Caco-2 (cell line): ENCODE data around the gene KCNIP1. TPM values are rescaled to one million over a fixed set of nuclear protein-coding genes. Genes with fewer than 3 reads are reported as not detected.
A peak's percentile ranks its signal among the peaks of the same experiment; 100 is the strongest.

ENCODE experiments used
- BruUV-seq: library from RNA; stranded (reverse); fragments of 400-500 nt; replicated peaks from 2 replicates; lab custom pipeline; 2021; lab: Mats Ljungman, UMichigan
- CTCF ChIA-PET: fragments of 300-600 bp; sonication (Branson Sonifier 250); formaldehyde crosslinking; loops from one replicate; lab custom pipeline; 2022; ENCODE audit warnings: antibody characterized with exemption; lab: Charles Lee
- POLR2A ChIA-PET: fragments of 300-600 bp; sonication (Branson Sonifier 250); formaldehyde crosslinking; loops from one replicate; lab custom pipeline; 2022; ENCODE audit warnings: antibody characterized with exemption; lab: Charles Lee
- DNase-seq, 2 experiments: peaks; one replicate each; pipeline versions ENCODE4 v3.0.0 to v3.0.0-alpha.2; 2020 to 2022
- H3K27me3 ChIP-seq: replicated peaks from 2 replicates; pipeline ENCODE4 v1.6.0; 2011; ENCODE audit warnings: low read length; ENCODE audit not compliant: control insufficient read depth, insufficient read depth
- H3K36me3 ChIP-seq: 2 replicates; pipeline ENCODE4 v1.5.1; 2011; ENCODE audit warnings: low read length; ENCODE audit not compliant: control insufficient read depth, insufficient read depth
- H3K4me1 ChIP-seq: fragments of 250-450 bp; sonication (Bioruptor Pico); 2 replicates; pipeline ENCODE4 v1.5.1; 2020; ENCODE audit warnings: mild to moderate bottlenecking
- H3K4me3 ChIP-seq: 2 replicates; pipeline ENCODE4 v1.5.1; 2011; ENCODE audit warnings: low read depth, mild to moderate bottlenecking, control low read depth, low read length
- H3K9me3 ChIP-seq: fragments of 250-450 bp; sonication (Bioruptor Pico); 2 replicates; pipeline ENCODE4 v1.5.1; 2020; ENCODE audit warnings: mild to moderate bottlenecking, moderate library complexity
- H3K27ac Mint-ChIP-seq: one replicate; pipeline ENCODE4 v1.8.0; 2022; ENCODE audit warnings: mixed read lengths; ENCODE audit not compliant: unreplicated experiment
- H3K27me3 Mint-ChIP-seq: one replicate; pipeline ENCODE4 v1.8.0; 2022; ENCODE audit warnings: mixed read lengths; ENCODE audit not compliant: insufficient read depth, unreplicated experiment
- H3K36me3 Mint-ChIP-seq: one replicate; pipeline ENCODE4 v1.8.0; 2022; ENCODE audit warnings: mild to moderate bottlenecking, mixed read lengths; ENCODE audit not compliant: insufficient read depth, unreplicated experiment
- H3K4me1 Mint-ChIP-seq: one replicate; pipeline ENCODE4 v1.8.0; 2022; ENCODE audit warnings: low read depth, mixed read lengths; ENCODE audit not compliant: unreplicated experiment
- H3K4me3 Mint-ChIP-seq: one replicate; pipeline ENCODE4 v1.8.0; 2022; ENCODE audit warnings: mild to moderate bottlenecking, moderate library complexity, mixed read lengths; ENCODE audit not compliant: unreplicated experiment
- H3K9me3 Mint-ChIP-seq: one replicate; pipeline ENCODE4 v1.8.0; 2022; ENCODE audit warnings: mixed read lengths; ENCODE audit not compliant: unreplicated experiment
- intact Hi-C: fragments of 100-400 bp; cut with micrococcal nuclease; formaldehyde crosslinking; loops from one replicate; pipeline ENCODE4 v1.10.0; 2022; ENCODE audit not compliant: unreplicated experiment
- total RNA-seq: library from RNA; stranded (reverse); gene quantifications from 2 replicates; pipeline ENCODE4 v1.2.3, GENCODE V29; 2022
- TF ChIP-seq, protein P1 (sequence below), 2 experiments: fragments of 200-600 bp in 1 of 2; IDR thresholded peaks; 1 replicate in 1 of 2; 2 replicates in 1 of 2; pipeline versions ENCODE4 v1.5.1 to v1.8.0; 2011 to 2022; ENCODE audit warnings: antibody characterized with exemption in 1 of 2, control low read depth in 1 of 2, inconsistent platforms in 1 of 2, low read depth in 1 of 2, low read length in 1 of 2, mild to moderate bottlenecking in 1 of 2, moderate library complexity in 1 of 2; ENCODE audit not compliant: insufficient read depth in 1 of 2, severe bottlenecking in 1 of 2, unreplicated experiment in 1 of 2

Gene KCNIP1
- total RNA-seq, 1 experiment from 2014 or later, result not detected

GRCh38 chr5:170732685-170733084 lies 228.9 kb downstream of the KCNIP1 start:
- no peaks in the 10 kb centered on the region for H3K27me3 ChIP-seq
- no peak overlapping the region for H3K4me3 ChIP-seq
- no peaks in the 10 kb centered on the region for H3K4me1 ChIP-seq
- TF ChIP-seq, protein P1, sequence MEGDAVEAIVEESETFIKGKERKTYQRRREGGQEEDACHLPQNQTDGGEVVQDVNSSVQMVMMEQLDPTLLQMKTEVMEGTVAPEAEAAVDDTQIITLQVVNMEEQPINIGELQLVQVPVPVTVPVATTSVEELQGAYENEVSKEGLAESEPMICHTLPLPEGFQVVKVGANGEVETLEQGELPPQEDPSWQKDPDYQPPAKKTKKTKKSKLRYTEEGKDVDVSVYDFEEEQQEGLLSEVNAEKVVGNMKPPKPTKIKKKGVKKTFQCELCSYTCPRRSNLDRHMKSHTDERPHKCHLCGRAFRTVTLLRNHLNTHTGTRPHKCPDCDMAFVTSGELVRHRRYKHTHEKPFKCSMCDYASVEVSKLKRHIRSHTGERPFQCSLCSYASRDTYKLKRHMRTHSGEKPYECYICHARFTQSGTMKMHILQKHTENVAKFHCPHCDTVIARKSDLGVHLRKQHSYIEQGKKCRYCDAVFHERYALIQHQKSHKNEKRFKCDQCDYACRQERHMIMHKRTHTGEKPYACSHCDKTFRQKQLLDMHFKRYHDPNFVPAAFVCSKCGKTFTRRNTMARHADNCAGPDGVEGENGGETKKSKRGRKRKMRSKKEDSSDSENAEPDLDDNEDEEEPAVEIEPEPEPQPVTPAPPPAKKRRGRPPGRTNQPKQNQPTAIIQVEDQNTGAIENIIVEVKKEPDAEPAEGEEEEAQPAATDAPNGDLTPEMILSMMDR (IDR thresholded peaks at IDR 0.05; ENCODE audit: insufficient read depth in 1 of 2, low read depth in 1 of 2, low read length in 1 of 2, severe bottlenecking in 1 of 2, unreplicated experiment in 1 of 2), result no peak
- no peaks in the 10 kb centered on the region for H3K36me3 Mint-ChIP-seq
- intact Hi-C loops, result no loop called here
- DNase-seq, result no peak
- no peaks in the 10 kb centered on the region for H3K9me3 Mint-ChIP-seq
- H3K36me3 ChIP-seq, result no peaks in the 10 kb centered on the region
- H3K9me3 ChIP-seq, result peaks cover 9% of the 10 kb centered on the region; the same call in 1 of the 2 replicates
- no TSS peak for BruUV-seq
- peaks cover 7% of the 10 kb centered on the region for H3K27me3 Mint-ChIP-seq
- no peak overlapping the region for H3K4me3 Mint-ChIP-seq
- no peak overlapping the region for H3K27ac Mint-ChIP-seq
- POLR2A ChIA-PET, result no interaction called here
- CTCF ChIA-PET, result no interaction called here
- H3K4me1 Mint-ChIP-seq, result no peaks in the 10 kb centered on the region

GRCh38 chr5:170736966-170737365 lies 233.1 kb downstream of the KCNIP1 start:
- intact Hi-C loops, result no loop called here
- ChIA-PET CTCF (no interaction called here), POLR2A (no interaction called here)

DNA sequence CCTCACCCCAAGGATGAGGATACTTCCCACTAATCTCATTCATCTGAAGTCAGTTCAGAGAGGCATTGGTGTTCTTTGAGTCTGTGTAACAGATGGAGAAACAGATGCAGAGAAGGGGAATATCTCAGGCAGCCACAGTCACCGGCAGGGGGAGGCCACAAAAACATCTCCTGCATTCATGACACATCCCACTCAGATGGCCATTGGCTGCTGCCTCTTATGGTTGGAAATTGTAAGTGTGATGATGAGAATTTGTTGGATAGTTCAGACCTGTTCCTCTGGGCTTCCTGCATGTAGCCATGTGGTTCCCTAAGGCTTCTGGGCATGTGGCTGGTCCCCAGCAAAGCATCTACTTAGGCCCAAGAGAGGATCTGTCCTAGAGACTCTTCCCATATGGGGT lies 233.8 kb downstream of the KCNIP1 start:
- Histone ChIP-seq H3K4me3 (no peak overlapping the region), H3K27me3 (no peaks in the 10 kb centered on the region), H3K4me1 (no peaks in the 10 kb centered on the region), H3K9me3 (peaks cover 9% of the 10 kb centered on the region; the same call in 1 of the 2 replicates), H3K36me3 (no peaks in the 10 kb centered on the region)
- no peak for DNase-seq
- CTCF ChIA-PET, result no interaction called here
- intact Hi-C loops, result no loop called here
- H3K27ac Mint-ChIP-seq, result no peak overlapping the region
- TF ChIP-seq, protein P1 (IDR thresholded peaks at IDR 0.05; ENCODE audit: insufficient read depth in 1 of 2, low read depth in 1 of 2, low read length in 1 of 2, severe bottlenecking in 1 of 2, unreplicated experiment in 1 of 2), result peak in 1 of 2 experiments; percentile 4
- POLR2A ChIA-PET, result no interaction called here
- BruUV-seq, result no TSS peak
- no peaks in the 10 kb centered on the region for H3K9me3 Mint-ChIP-seq
- no peaks in the 10 kb centered on the region for H3K4me1 Mint-ChIP-seq
- peaks cover 13% of the 10 kb centered on the region for H3K27me3 Mint-ChIP-seq
- no peaks in the 10 kb centered on the region for H3K36me3 Mint-ChIP-seq
- no peak overlapping the region for H3K4me3 Mint-ChIP-seq

More at GRCh38 chr5:170736966-170737365, 233.1 kb downstream of the KCNIP1 start:
- H3K36me3 Mint-ChIP-seq, result no peaks in the 10 kb centered on the region
- no peak overlapping the region for H3K27ac Mint-ChIP-seq
- Histone ChIP-seq H3K4me3 (no peak overlapping the region), H3K27me3 (no peaks in the 10 kb centered on the region), H3K36me3 (no peaks in the 10 kb centered on the region), H3K4me1 (no peaks in the 10 kb centered on the region), H3K9me3 (peaks cover 9% of the 10 kb centered on the region; the same call in 1 of the 2 replicates)
- H3K27me3 Mint-ChIP-seq, result peaks cover 10% of the 10 kb centered on the region
- no peaks in the 10 kb centered on the region for H3K9me3 Mint-ChIP-seq
- no peak overlapping the region for H3K4me3 Mint-ChIP-seq
- H3K4me1 Mint-ChIP-seq, result no peaks in the 10 kb centered on the region
- BruUV-seq, result no TSS peak
- DNase-seq, result no peak
- TF ChIP-seq, protein P1 (IDR thresholded peaks at IDR 0.05; ENCODE audit: insufficient read depth in 1 of 2, low read depth in 1 of 2, low read length in 1 of 2, severe bottlenecking in 1 of 2, unreplicated experiment in 1 of 2), result no peak
